IPS-15b (cell line): ENCODE results near the gene DCP2.

Source experiments
- H3K27me3 ChIP-seq: one replicate; pipeline ENCODE4 v1.6.1; 2013; ENCODE audit warnings: low read length; ENCODE audit not compliant: control insufficient read depth, insufficient read depth
- H3K36me3 ChIP-seq: one replicate; pipeline ENCODE4 v1.6.1; 2013; ENCODE audit warnings: low read length; ENCODE audit not compliant: control insufficient read depth, insufficient read depth
- H3K4me1 ChIP-seq: one replicate; pipeline ENCODE4 v1.6.1; 2013; ENCODE audit warnings: mild to moderate bottlenecking, low read length; ENCODE audit not compliant: control insufficient read depth, insufficient read depth
- H3K4me3 ChIP-seq: one replicate; pipeline ENCODE4 v1.5.1; 2013; ENCODE audit warnings: low read depth, low read length
- H3K9ac ChIP-seq: one replicate; pipeline ENCODE4 v1.6.1; 2013; ENCODE audit warnings: low read depth, mild to moderate bottlenecking, low read length
- H3K9me3 ChIP-seq: one replicate; pipeline ENCODE4 v1.6.1; 2013; ENCODE audit warnings: mild to moderate bottlenecking, low read length; ENCODE audit not compliant: control insufficient read depth, insufficient read depth

DCP2 gene

GRCh38 chr5:112995764-112996618 lies 19.4 kb downstream of the DCP2 start:
- no peak overlapping the region for H3K9ac ChIP-seq
- no peak overlapping the region for H3K4me3 ChIP-seq
- no peaks in the 10 kb centered on the region for H3K9me3 ChIP-seq
- no peaks in the 10 kb centered on the region for H3K4me1 ChIP-seq
- no peaks in the 10 kb centered on the region for H3K27me3 ChIP-seq
- H3K36me3 ChIP-seq: no peaks in the 10 kb centered on the region

GRCh38 chr5:112996830-112997374 lies 20.3 kb downstream of the DCP2 start:
- no peaks in the 10 kb centered on the region for H3K36me3 ChIP-seq
- H3K9me3 ChIP-seq: no peaks in the 10 kb centered on the region

GRCh38 chr5:112998296-112998695 lies 21.7 kb downstream of the DCP2 start:
- no peaks in the 10 kb centered on the region for H3K27me3 ChIP-seq
- no peak overlapping the region for H3K4me3 ChIP-seq
- no peak overlapping the region for H3K9ac ChIP-seq
- no peaks in the 10 kb centered on the region for H3K9me3 ChIP-seq
- H3K36me3 ChIP-seq: peaks cover 7% of the 10 kb centered on the region
- H3K4me1 ChIP-seq: no peaks in the 10 kb centered on the region

More at GRCh38 chr5:112996830-112997374, 20.3 kb downstream of the DCP2 start:
- Histone ChIP-seq H3K4me3 (no peak overlapping the region), H3K4me1 (no peaks in the 10 kb centered on the region), H3K27me3 (no peaks in the 10 kb centered on the region), H3K9ac (no peak overlapping the region)

GRCh38 chr5:113000466-113000865 lies 23.9 kb downstream of the DCP2 start:
- Histone ChIP-seq H3K4me3 (no peak overlapping the region), H3K4me1 (no peaks in the 10 kb centered on the region), H3K9ac (no peak overlapping the region), H3K36me3 (peaks cover 14% of the 10 kb centered on the region), H3K9me3 (no peaks in the 10 kb centered on the region), H3K27me3 (no peaks in the 10 kb centered on the region)

- no peak overlapping the region for H3K9ac ChIP-seq
- H3K36me3 ChIP-seq: peaks cover 14% of the 10 kb centered on the region
- no peaks in the 10 kb centered on the region for H3K27me3 ChIP-seq
- H3K9me3 ChIP-seq: no peaks in the 10 kb centered on the region
- H3K4me1 ChIP-seq: no peaks in the 10 kb centered on the region
- H3K4me3 ChIP-seq: no peak overlapping the region
These were observed 25.8 kb downstream of the DCP2 start for GRCh38 chr5:113002423-113002822.

- Histone ChIP-seq H3K9me3 (no peaks in the 10 kb centered on the region), H3K9ac (no peak overlapping the region), H3K27me3 (no peaks in the 10 kb centered on the region), H3K4me1 (no peaks in the 10 kb centered on the region), H3K36me3 (peaks cover 14% of the 10 kb centered on the region), H3K4me3 (no peak overlapping the region)
These were observed 27.2 kb downstream of the DCP2 start for GRCh38 chr5:113003763-113004162.

- H3K9me3 ChIP-seq: no peaks in the 10 kb centered on the region
- no peaks in the 10 kb centered on the region for H3K27me3 ChIP-seq
- no peak overlapping the region for H3K4me3 ChIP-seq
- H3K4me1 ChIP-seq: no peaks in the 10 kb centered on the region
- H3K36me3 ChIP-seq: peaks cover 14% of the 10 kb centered on the region
- no peak overlapping the region for H3K9ac ChIP-seq
These were observed 28.9 kb downstream of the DCP2 start for GRCh38 chr5:113005454-113005853.

- H3K36me3 ChIP-seq: no peaks in the 10 kb centered on the region
These were observed 41.5 kb downstream of the DCP2 start for GRCh38 chr5:113017881-113018635.

GRCh38 chr5:113020461-113021273 lies 44.1 kb downstream of the DCP2 start:
- no peaks in the 10 kb centered on the region for H3K27me3 ChIP-seq
- H3K9me3 ChIP-seq: no peaks in the 10 kb centered on the region
- H3K9ac ChIP-seq: no peak overlapping the region
- no peaks in the 10 kb centered on the region for H3K36me3 ChIP-seq
- H3K4me3 ChIP-seq: no peak overlapping the region
- no peaks in the 10 kb centered on the region for H3K4me1 ChIP-seq

More at GRCh38 chr5:113017881-113018635, 41.5 kb downstream of the DCP2 start:
- Histone ChIP-seq H3K9ac (no peak overlapping the region), H3K9me3 (no peaks in the 10 kb centered on the region), H3K27me3 (no peaks in the 10 kb centered on the region), H3K4me3 (no peak overlapping the region), H3K4me1 (no peaks in the 10 kb centered on the region)

GRCh38 chr5:113022661-113023060 lies 46.1 kb downstream of the DCP2 start:
- H3K27me3 ChIP-seq: no peaks in the 10 kb centered on the region
- peaks cover 5% of the 10 kb centered on the region for H3K36me3 ChIP-seq
- H3K4me3 ChIP-seq: no peak overlapping the region
- no peaks in the 10 kb centered on the region for H3K4me1 ChIP-seq
- no peaks in the 10 kb centered on the region for H3K9me3 ChIP-seq
- no peak overlapping the region for H3K9ac ChIP-seq

- Histone ChIP-seq H3K36me3 (peaks cover 8% of the 10 kb centered on the region), H3K4me3 (no peak overlapping the region), H3K4me1 (no peaks in the 10 kb centered on the region), H3K9ac (no peak overlapping the region), H3K9me3 (no peaks in the 10 kb centered on the region), H3K27me3 (no peaks in the 10 kb centered on the region)
These were observed 47.6 kb downstream of the DCP2 start for GRCh38 chr5:113024076-113024697.
